Measurements from ENCODE around the gene POU3F2. TPM values are rescaled to one million over a fixed set of nuclear protein-coding genes. Genes with fewer than 3 reads are reported as not detected.

POU3F2 gene
- total and polyA plus RNA-seq, 2 donors (not counting 1 experiment from before 2014, with no cell fraction given), result not detected

GRCh38 chr6:98887650-98888049, 53.3 kb downstream of the POU3F2 start:
- ATAC-seq (ENCODE audit: low read depth), result no peak
- no peak for DNase-seq
- Mint-ChIP-seq H3K4me3 (no peak overlapping the region), H3K9me3 (ENCODE audit: insufficient read depth) (no peaks in the 10 kb centered on the region), H3K27ac (no peak overlapping the region), H3K4me1 (no peaks in the 10 kb centered on the region), H3K27me3 (no peaks in the 10 kb centered on the region)
- TF ChIP-seq CTCF (IDR thresholded peaks at IDR 0.05), result no peak
- TF ChIP-seq EZH2 (IDR thresholded peaks at IDR 0.05; ENCODE audit: borderline replicate concordance, insufficient read depth, low read depth, low read length, poor library complexity, severe bottlenecking), result no peak
- Histone ChIP-seq H3K79me2 (ENCODE audit: control insufficient read depth, insufficient read depth, low read length) (no peaks in the 10 kb centered on the region), H4K20me1 (ENCODE audit: control insufficient read depth, insufficient read depth, low read length, poor library complexity, severe bottlenecking) (no peaks in the 10 kb centered on the region), H3K9me3 (ENCODE audit: control extremely low read depth in 1 of 3, control insufficient read depth in 2 of 3, insufficient read depth in 1 of 3, low read length in 2 of 3) (no peaks in the 10 kb centered on the region), H3K36me3 (replicated peaks in 1 of 2; ENCODE audit: control extremely low read depth in 1 of 2, control insufficient read depth in 1 of 2, extremely low read depth in 1 of 2, insufficient read depth in 2 of 2, low read length in 1 of 2) (peaks cover 2 to 8% of the 10 kb centered on the region in 2 experiments), H3K4me1 (ENCODE audit: control insufficient read depth in 2 of 2, insufficient read depth in 2 of 2, low read length in 2 of 2) (no peaks in the 10 kb centered on the region), H3K27ac (ENCODE audit: low read length in 2 of 2) (no peak overlapping the region), H3K4me2 (replicated peaks; ENCODE audit: low read depth, low read length, poor library complexity, severe bottlenecking) (no peak overlapping the region), H3K4me3 (ENCODE audit: control extremely low read depth in 1 of 5, extremely low read depth in 1 of 5, insufficient read depth in 1 of 5, low read depth in 2 of 5, low read length in 4 of 5) (no peak overlapping the region), H3K9ac (ENCODE audit: low read length) (no peak overlapping the region), H2AFZ (ENCODE audit: insufficient read depth, low read depth, low read length, poor library complexity, severe bottlenecking) (no peak overlapping the region), H3K27me3 (replicated peaks in 1 of 4; ENCODE audit: control extremely low read depth in 1 of 4, control insufficient read depth in 3 of 4, insufficient read depth in 4 of 4, low read length in 3 of 4) (no peaks in the 10 kb centered on the region)
- ChIA-PET CTCF (no interaction called here), POLR2A (no interaction called here)
- 96% methylated on average over 2 of the region's 3 CpGs for WGBS (ENCODE audit: insufficient coverage)
- intact Hi-C loops (cut with micrococcal nuclease), result no loop called here

Other genes with a start within 250 kb of the POU3F2 start
- 22.0 and 22.5 TPM in 2 replicates for gene FBXL4, start 113.4 kb downstream of the POU3F2 start, total RNA-seq
- 9.2 and 11.7 TPM in 2 replicates for gene FBXL4, start 113.4 kb downstream of the POU3F2 start, polyA plus RNA-seq

Data from B cell (primary cell).